Progenitor cell of endocrine pancreas (in vitro differentiated cells): ENCODE measurements around the gene SYT11. TPM values are rescaled to one million over a fixed set of nuclear protein-coding genes. Genes with fewer than 3 reads are reported as not detected.

Experiments
- DNase-seq: peaks from one replicate; pipeline ENCODE4 v3.0.0; 2021; ENCODE audit warnings: low spot score; ENCODE audit not compliant: unreplicated experiment
- H3K27ac Mint-ChIP-seq: 2 replicates; pipeline ENCODE4 v1.8.0; 2021; ENCODE audit warnings: mild to moderate bottlenecking, moderate library complexity, mixed read lengths
- H3K27me3 Mint-ChIP-seq: 2 replicates; pipeline ENCODE4 v1.8.0; 2021; ENCODE audit warnings: mixed read lengths
- H3K36me3 Mint-ChIP-seq: 2 replicates; pipeline ENCODE4 v1.8.0; 2022; ENCODE audit warnings: mixed read lengths; ENCODE audit not compliant: insufficient read depth
- H3K4me1 Mint-ChIP-seq: 2 replicates; pipeline ENCODE4 v1.8.0; 2021; ENCODE audit warnings: low read depth, mixed read lengths
- H3K4me3 Mint-ChIP-seq: 2 replicates; pipeline ENCODE4 v1.8.0; 2021; ENCODE audit warnings: low read depth, mild to moderate bottlenecking, moderate library complexity, mixed read lengths
- H3K9me3 Mint-ChIP-seq: 2 replicates; pipeline ENCODE4 v1.8.0; 2021; ENCODE audit warnings: low read depth, mixed read lengths
- CTCF ChIP-seq: fragments of 200-600 bp; sonication (generic); IDR thresholded peaks from one replicate; pipeline ENCODE4 v1.5.0; 2021; ENCODE audit warnings: antibody characterized with exemption, mild to moderate bottlenecking; ENCODE audit not compliant: unreplicated experiment
- long read RNA-seq: library from polyadenylated mRNA; unstranded; transcript quantifications from one replicate; pipeline ENCODE4 v2.0.0, GENCODE V29; 2020
- total RNA-seq: library from RNA; stranded (reverse); gene quantifications from 2 replicates; pipeline ENCODE4 v1.2.1, GENCODE V29; 2021

The SYT11 gene, protein sequence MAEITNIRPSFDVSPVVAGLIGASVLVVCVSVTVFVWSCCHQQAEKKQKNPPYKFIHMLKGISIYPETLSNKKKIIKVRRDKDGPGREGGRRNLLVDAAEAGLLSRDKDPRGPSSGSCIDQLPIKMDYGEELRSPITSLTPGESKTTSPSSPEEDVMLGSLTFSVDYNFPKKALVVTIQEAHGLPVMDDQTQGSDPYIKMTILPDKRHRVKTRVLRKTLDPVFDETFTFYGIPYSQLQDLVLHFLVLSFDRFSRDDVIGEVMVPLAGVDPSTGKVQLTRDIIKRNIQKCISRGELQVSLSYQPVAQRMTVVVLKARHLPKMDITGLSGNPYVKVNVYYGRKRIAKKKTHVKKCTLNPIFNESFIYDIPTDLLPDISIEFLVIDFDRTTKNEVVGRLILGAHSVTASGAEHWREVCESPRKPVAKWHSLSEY
- total RNA-seq = 1.7 and 2.0 TPM in 2 replicates
- long read RNA-seq, full-length matches to known transcripts = 1 of 4 reads
- long read RNA-seq, partial matches to known transcripts = 0 of 4 reads
- long read RNA-seq, other reads (novel, unspliced or antisense) = 3 of 4 reads

DNA sequence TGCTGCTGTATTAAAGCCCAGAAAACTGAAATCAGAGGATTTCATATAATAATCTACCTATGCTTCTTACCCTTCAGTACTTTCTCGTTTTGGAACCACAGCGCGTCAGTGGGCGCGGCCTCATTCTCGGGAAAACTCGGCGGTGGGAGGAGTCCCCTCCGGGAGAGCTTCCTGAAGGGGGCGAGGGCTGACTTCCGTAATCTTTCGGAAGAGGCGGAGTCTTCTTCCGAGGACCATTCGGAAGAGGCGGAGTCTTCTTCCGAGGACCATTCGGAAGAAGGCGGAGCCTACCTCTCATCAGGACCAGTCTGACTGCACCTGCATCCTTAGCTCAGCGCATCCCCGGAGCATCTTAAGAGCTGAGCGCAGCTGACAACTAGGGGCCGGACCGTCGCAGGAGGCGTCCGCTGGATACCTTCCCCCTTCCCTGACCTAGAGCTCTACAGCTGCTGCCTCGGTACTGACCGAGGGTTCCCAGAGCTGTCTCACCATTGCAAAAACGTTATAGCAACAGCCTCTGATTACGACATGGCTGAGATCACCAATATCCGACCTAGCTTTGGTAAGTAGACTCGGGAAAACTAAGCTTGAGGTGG is at the start of gene SYT11:
Gene SYT11, plus strand, starts transcription at position 334 of the 596 bp plus-strand sequence. Its CDS starts 195 bp downstream, at position 529.
- DNase-seq = peak; percentile 82
- Mint-ChIP-seq H3K4me1 (peaks cover 9% of the 10 kb centered on the region), H3K4me3 (peak within 1 kb of the TSS; percentile 76), H3K27me3 (peaks cover 22% of the 10 kb centered on the region), H3K9me3 (no peaks in the 10 kb centered on the region), H3K36me3 (peaks cover 6% of the 10 kb centered on the region), H3K27ac (peak within 1 kb of the TSS; percentile 89)
- no peak for TF ChIP-seq CTCF

DNA sequence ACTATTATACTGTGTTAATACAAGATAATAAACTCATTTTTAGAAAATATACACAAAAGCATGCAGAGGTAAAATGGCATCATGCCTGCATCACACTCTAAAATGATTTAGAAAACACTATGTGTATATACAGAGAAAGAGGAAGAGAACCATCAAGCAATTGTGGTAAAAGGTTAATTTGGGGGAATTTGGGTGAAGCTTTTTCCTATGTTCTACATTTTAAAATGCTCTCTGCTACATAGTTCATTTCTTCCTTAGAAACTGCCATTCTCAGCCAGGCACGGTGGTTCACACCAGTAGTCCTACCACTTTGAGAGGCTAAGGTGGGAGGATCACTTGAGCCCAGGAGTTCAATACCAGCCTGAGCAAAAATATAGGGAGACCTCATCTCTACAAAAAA is 46.5 kb upstream of the SYT11 start:
- Mint-ChIP-seq H3K27me3 (no peaks in the 10 kb centered on the region), H3K36me3 (peaks cover 13% of the 10 kb centered on the region), H3K4me3 (no peak overlapping the region), H3K4me1 (no peaks in the 10 kb centered on the region), H3K9me3 (no peaks in the 10 kb centered on the region), H3K27ac (no peak overlapping the region)
- DNase-seq = no peak
- TF ChIP-seq CTCF = no peak

GRCh38 chr1:155813672-155814071 is 45.7 kb upstream of the SYT11 start:
- H3K9me3 Mint-ChIP-seq = no peaks in the 10 kb centered on the region
- H3K4me1 Mint-ChIP-seq = no peaks in the 10 kb centered on the region
- no peak for TF ChIP-seq CTCF
- H3K36me3 Mint-ChIP-seq = peaks cover 13% of the 10 kb centered on the region
- DNase-seq = no peak
- H3K27ac Mint-ChIP-seq = peak overlapping the region; percentile 22
- H3K27me3 Mint-ChIP-seq = no peaks in the 10 kb centered on the region
- no peak overlapping the region for H3K4me3 Mint-ChIP-seq

GRCh38 chr1:155816351-155816750 is 43.0 kb upstream of the SYT11 start:
- Mint-ChIP-seq H3K36me3 (peaks cover 12% of the 10 kb centered on the region), H3K27ac (no peak overlapping the region), H3K4me3 (no peak overlapping the region), H3K27me3 (no peaks in the 10 kb centered on the region), H3K9me3 (no peaks in the 10 kb centered on the region), H3K4me1 (no peaks in the 10 kb centered on the region)
- no peak for TF ChIP-seq CTCF
- no peak for DNase-seq

DNA sequence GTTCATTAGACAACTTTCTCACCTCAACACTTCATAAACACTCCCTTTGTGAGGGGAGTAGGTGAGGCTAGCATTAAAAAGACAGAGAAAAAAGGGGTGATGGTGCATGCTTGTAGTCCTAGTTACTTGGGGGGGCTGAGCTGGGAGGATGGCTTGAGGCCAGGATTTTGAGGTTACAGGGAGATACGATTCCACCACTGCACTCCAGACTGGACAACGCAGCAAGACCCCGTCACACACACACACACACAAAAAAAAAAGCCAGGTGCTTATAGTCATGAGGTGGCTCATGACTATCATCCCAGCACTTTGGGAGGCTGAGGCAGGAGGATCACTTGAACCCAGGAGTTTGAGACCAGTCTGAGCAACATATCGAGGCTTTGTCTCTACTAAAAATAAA is 31.9 kb upstream of the SYT11 start:
- Mint-ChIP-seq H3K27ac (no peak overlapping the region), H3K4me3 (no peak overlapping the region), H3K4me1 (no peaks in the 10 kb centered on the region), H3K9me3 (no peaks in the 10 kb centered on the region), H3K36me3 (peaks cover 9% of the 10 kb centered on the region), H3K27me3 (no peaks in the 10 kb centered on the region)
- no peak for DNase-seq
- TF ChIP-seq CTCF = no peak
